Measurements from ENCODE around the gene ALPL. TPM values are rescaled to one million over a fixed set of nuclear protein-coding genes. Genes with fewer than 3 reads are reported as not detected.

The ALPL gene
- total RNA-seq, 1 donor from 2014 or later = 16.7 TPM

DNA sequence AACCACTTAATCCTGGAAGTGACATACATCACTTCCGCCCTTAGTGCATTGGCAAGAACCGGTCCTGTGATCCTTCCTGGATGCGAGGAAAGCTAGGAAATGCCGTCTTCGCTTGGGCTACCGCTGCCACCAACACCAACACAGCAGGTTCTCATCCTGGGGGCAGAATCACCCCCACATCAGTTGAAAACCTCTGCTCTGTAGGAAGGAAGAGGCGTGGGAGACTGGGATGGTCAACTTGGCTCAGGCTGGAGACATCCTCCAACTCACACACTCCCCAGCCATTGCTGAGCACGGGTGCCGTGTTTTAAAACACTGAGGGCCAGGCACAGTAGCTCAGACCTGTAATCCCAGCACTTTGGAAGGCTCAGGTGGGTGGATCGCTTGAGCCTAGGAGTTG, 74.9 kb downstream of the ALPL start:
- H3K4me3 Mint-ChIP-seq = no peak overlapping the region

GRCh38 chr1:21585037-21585436, 75.8 kb downstream of the ALPL start:
- TF ChIP-seq CTCF (conservative IDR thresholded peaks at IDR 0.05) = no peak
- H3K4me3 Mint-ChIP-seq = no peak overlapping the region
- H3K27me3 Mint-ChIP-seq (ENCODE audit: low read depth) = peaks cover 16% of the 10 kb centered on the region
- peak overlapping the region; percentile 2 for H3K27ac Mint-ChIP-seq (ENCODE audit: unreplicated experiment)
- H3K4me1 Mint-ChIP-seq = peaks cover 9% of the 10 kb centered on the region
- H3K9me3 Mint-ChIP-seq = no peaks in the 10 kb centered on the region
- no peaks in the 10 kb centered on the region for H3K36me3 Mint-ChIP-seq (ENCODE audit: low read depth)
- no peak for DNase-seq (ENCODE audit: low read depth, low spot score)

More for the DNA sequence above, 74.9 kb downstream of the ALPL start:
- peaks cover 9% of the 10 kb centered on the region for H3K4me1 Mint-ChIP-seq
- H3K36me3 Mint-ChIP-seq (ENCODE audit: low read depth) = no peaks in the 10 kb centered on the region
- no peak for DNase-seq (ENCODE audit: low read depth, low spot score)
- no peak overlapping the region for H3K27ac Mint-ChIP-seq (ENCODE audit: unreplicated experiment)
- H3K9me3 Mint-ChIP-seq = no peaks in the 10 kb centered on the region
- TF ChIP-seq CTCF (conservative IDR thresholded peaks at IDR 0.05) = no peak
- peaks cover 16% of the 10 kb centered on the region for H3K27me3 Mint-ChIP-seq (ENCODE audit: low read depth)

DNA sequence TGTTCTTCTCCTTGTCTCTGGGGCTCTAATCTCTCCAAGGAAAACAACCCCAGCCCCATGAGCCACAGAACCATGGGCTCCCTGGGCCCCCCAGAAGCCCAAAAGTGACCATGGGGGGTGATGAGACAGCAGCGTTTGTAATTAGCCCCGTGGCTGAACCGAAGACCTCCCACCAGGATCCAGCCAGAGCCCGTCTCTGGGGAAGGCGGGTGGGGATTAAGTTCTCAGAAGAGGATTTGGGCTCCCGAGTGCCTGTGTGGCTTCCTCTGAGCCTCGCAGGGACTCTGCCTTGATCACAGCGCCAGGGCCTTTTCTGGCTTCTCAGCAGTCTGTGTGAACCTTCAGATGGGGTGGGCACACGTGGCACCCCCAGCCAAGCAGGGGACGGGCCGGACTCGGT, 77.0 kb downstream of the ALPL start:
- H3K9me3 Mint-ChIP-seq = no peaks in the 10 kb centered on the region
- H3K4me1 Mint-ChIP-seq = peaks cover 9% of the 10 kb centered on the region
- H3K27me3 Mint-ChIP-seq (ENCODE audit: low read depth) = peaks cover 16% of the 10 kb centered on the region
- no peak for DNase-seq (ENCODE audit: low read depth, low spot score)
- H3K27ac Mint-ChIP-seq (ENCODE audit: unreplicated experiment) = no peak overlapping the region
- H3K36me3 Mint-ChIP-seq (ENCODE audit: low read depth) = no peaks in the 10 kb centered on the region
- no peak overlapping the region for H3K4me3 Mint-ChIP-seq
- TF ChIP-seq CTCF (conservative IDR thresholded peaks at IDR 0.05) = no peak

DNA sequence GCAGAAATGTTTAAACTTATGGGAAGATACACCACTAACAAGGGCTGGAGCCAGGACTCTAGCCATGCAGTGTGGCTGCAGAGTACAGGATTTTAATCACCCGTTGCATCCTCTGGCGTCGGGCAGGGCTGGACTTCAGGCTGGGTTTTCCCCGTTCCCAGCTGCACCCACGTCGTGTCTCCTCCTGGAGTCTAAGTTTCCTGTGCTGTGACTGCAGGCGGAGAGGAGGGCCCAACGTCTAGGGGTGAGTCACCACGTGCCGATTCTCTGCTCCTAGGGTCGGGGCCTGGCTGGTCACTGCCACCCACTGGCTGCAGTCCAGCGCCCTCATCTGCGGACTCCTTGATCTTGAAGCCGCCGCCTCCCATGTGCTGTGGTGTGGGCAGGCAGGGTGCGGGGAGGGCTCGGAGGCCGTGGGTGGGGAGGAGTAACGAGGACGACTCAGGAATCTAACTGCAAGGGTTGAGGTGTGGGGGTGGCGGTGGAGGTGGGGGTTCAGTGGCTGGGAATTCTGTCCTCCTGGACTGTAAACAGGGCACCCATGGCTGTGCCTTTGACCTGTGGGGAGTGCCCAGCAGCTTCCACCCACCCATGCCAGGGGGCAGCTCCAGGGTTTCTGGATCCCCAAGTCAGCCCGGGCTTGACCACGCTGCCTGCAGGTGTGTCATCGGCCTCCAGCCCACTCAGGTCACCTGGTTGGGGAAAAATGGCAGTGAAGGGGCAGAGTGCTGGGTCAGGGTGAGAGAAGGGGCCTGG, 77.8 kb downstream of the ALPL start:
- no peak overlapping the region for H3K27ac Mint-ChIP-seq (ENCODE audit: unreplicated experiment)
- no peak for DNase-seq (ENCODE audit: low read depth, low spot score)
- H3K36me3 Mint-ChIP-seq (ENCODE audit: low read depth) = no peaks in the 10 kb centered on the region
- H3K27me3 Mint-ChIP-seq (ENCODE audit: low read depth) = peaks cover 14% of the 10 kb centered on the region
- no peak for TF ChIP-seq CTCF (conservative IDR thresholded peaks at IDR 0.05)
- H3K9me3 Mint-ChIP-seq = no peaks in the 10 kb centered on the region
- H3K4me3 Mint-ChIP-seq = no peak overlapping the region
- H3K4me1 Mint-ChIP-seq = peaks cover 9% of the 10 kb centered on the region

- Mint-ChIP-seq H3K36me3 (ENCODE audit: low read depth) (no peaks in the 10 kb centered on the region), H3K27ac (ENCODE audit: unreplicated experiment) (no peak overlapping the region), H3K4me3 (no peak overlapping the region), H3K9me3 (no peaks in the 10 kb centered on the region), H3K27me3 (ENCODE audit: low read depth) (peaks cover 14% of the 10 kb centered on the region), H3K4me1 (peaks cover 9% of the 10 kb centered on the region)
- DNase-seq (ENCODE audit: low read depth, low spot score) = no peak
- TF ChIP-seq CTCF (conservative IDR thresholded peaks at IDR 0.05) = no peak
Observed at GRCh38 chr1:21587602-21587953, 78.4 kb downstream of the ALPL start.
